HEK293 (cell line): ENCODE measurements around the gene AGRN.

Source experiments
- BCL11B ChIP-seq: fragments of 450-650 bp; formaldehyde crosslinking; IDR thresholded peaks from 2 replicates; pipeline ENCODE4 v1.5.1; 2016; ENCODE audit warnings: low read depth, missing biosample characterization, missing genetic modification characterization
- GFI1B ChIP-seq: fragments of 450-650 bp; formaldehyde crosslinking; IDR thresholded peaks from 2 replicates; pipeline ENCODE4 v1.5.1; 2016; ENCODE audit warnings: missing biosample characterization, missing genetic modification characterization
- GLIS2 ChIP-seq: fragments of 450-650 bp; formaldehyde crosslinking; IDR thresholded peaks from 2 replicates; pipeline ENCODE4 v1.5.1; 2016; ENCODE audit warnings: missing biosample characterization, missing genetic modification characterization
- HOXA7 ChIP-seq: sonication (generic); formaldehyde crosslinking; IDR thresholded peaks from 2 replicates; pipeline ENCODE4 v1.8.1; 2022; ENCODE audit warnings: missing genetic modification reagents, borderline replicate concordance
- OVOL3 ChIP-seq: fragments of 450-650 bp; formaldehyde crosslinking; IDR thresholded peaks from 2 replicates; pipeline ENCODE4 v1.5.1; 2016; ENCODE audit warnings: missing biosample characterization, missing genetic modification characterization
- PBX3 ChIP-seq: sonication (generic); formaldehyde crosslinking; IDR thresholded peaks from 2 replicates; pipeline ENCODE4 v1.8.1; 2022; ENCODE audit warnings: mild to moderate bottlenecking, moderate library complexity, missing genetic modification reagents
- SP7 ChIP-seq: fragments of 450-650 bp; formaldehyde crosslinking; IDR thresholded peaks from 2 replicates; pipeline ENCODE4 v1.5.1; 2016; ENCODE audit warnings: missing biosample characterization, missing genetic modification characterization
- ZBTB26 ChIP-seq: fragments of 450-650 bp; formaldehyde crosslinking; optimal IDR thresholded peaks from 2 replicates; pipeline ENCODE3; 2016; ENCODE audit warnings: missing biosample characterization, mild to moderate bottlenecking, missing genetic modification characterization
- ZBTB8A ChIP-seq: fragments of 450-650 bp; formaldehyde crosslinking; IDR thresholded peaks from 2 replicates; pipeline ENCODE4 v1.5.1; 2016; ENCODE audit warnings: missing biosample characterization, missing genetic modification characterization
- ZNF114 ChIP-seq: fragments of 450-650 bp; formaldehyde crosslinking; IDR thresholded peaks from 2 replicates; pipeline ENCODE4 v1.5.0; 2017; ENCODE audit warnings: missing biosample characterization, missing genetic modification characterization
- ZNF146 ChIP-seq: fragments of 450-650 bp; formaldehyde crosslinking; IDR thresholded peaks from 2 replicates; pipeline ENCODE4 v1.5.1; 2016; ENCODE audit warnings: missing biosample characterization, missing genetic modification characterization
- ZNF157 ChIP-seq: fragments of 450-650 bp; formaldehyde crosslinking; IDR thresholded peaks from 2 replicates; pipeline ENCODE4 v1.5.1; 2016; ENCODE audit warnings: missing biosample characterization, missing genetic modification characterization
- ZNF175 ChIP-seq: fragments of 450-650 bp; formaldehyde crosslinking; IDR thresholded peaks from 2 replicates; pipeline ENCODE4 v1.5.1; 2016; ENCODE audit warnings: missing biosample characterization, missing genetic modification characterization
- ZNF335 ChIP-seq: fragments of 450-650 bp; formaldehyde crosslinking; conservative IDR thresholded peaks from 2 replicates; pipeline ENCODE4 v1.5.1; 2016; ENCODE audit warnings: missing biosample characterization, missing genetic modification characterization
- ZNF416 ChIP-seq: fragments of 450-650 bp; formaldehyde crosslinking; IDR thresholded peaks from 2 replicates; pipeline ENCODE4 v1.5.1; 2016; ENCODE audit warnings: missing biosample characterization, missing genetic modification characterization
- ZNF433 ChIP-seq: fragments of 450-650 bp; formaldehyde crosslinking; IDR thresholded peaks from 2 replicates; pipeline ENCODE4 v1.5.1; 2016; ENCODE audit warnings: missing biosample characterization, missing genetic modification characterization, low read depth
- ZNF473 ChIP-seq: fragments of 450-650 bp; formaldehyde crosslinking; IDR thresholded peaks from 2 replicates; pipeline ENCODE4 v1.5.1; 2017; ENCODE audit warnings: missing biosample characterization, missing genetic modification characterization
- ZNF510 ChIP-seq: fragments of 450-650 bp; formaldehyde crosslinking; IDR thresholded peaks from 2 replicates; pipeline ENCODE4 v1.5.1; 2018; ENCODE audit warnings: mild to moderate bottlenecking, missing genetic modification characterization, missing biosample characterization; ENCODE audit not compliant: insufficient replicate concordance
- ZNF530 ChIP-seq: fragments of 450-650 bp; formaldehyde crosslinking; IDR thresholded peaks from 2 replicates; pipeline ENCODE4 v1.5.1; 2016; ENCODE audit warnings: low read depth, missing biosample characterization, missing genetic modification characterization
- ZNF544 ChIP-seq: fragments of 450-650 bp; formaldehyde crosslinking; IDR thresholded peaks from 2 replicates; pipeline ENCODE4 v1.5.0; 2017; ENCODE audit warnings: missing biosample characterization, missing genetic modification characterization
- ZNF561 ChIP-seq: fragments of 450-650 bp; IDR thresholded peaks from 2 replicates; pipeline ENCODE4 v1.5.1; 2018; ENCODE audit warnings: missing biosample characterization, missing genetic modification characterization, borderline replicate concordance
- ZNF580 ChIP-seq: fragments of 450-650 bp; formaldehyde crosslinking; IDR thresholded peaks from 2 replicates; pipeline ENCODE4 v1.5.1; 2016; ENCODE audit warnings: missing biosample characterization, missing genetic modification characterization
- ZNF596 ChIP-seq: fragments of 450-650 bp; IDR thresholded peaks from 2 replicates; pipeline ENCODE4 v1.5.0; 2018; ENCODE audit warnings: missing biosample characterization, mild to moderate bottlenecking, missing genetic modification characterization, moderate library complexity
- ZNF654 ChIP-seq: fragments of 450-650 bp; formaldehyde crosslinking; IDR thresholded peaks from 2 replicates; pipeline ENCODE4 v1.5.1; 2016; ENCODE audit warnings: low read depth, missing biosample characterization, missing genetic modification characterization
- ZNF670 ChIP-seq: fragments of 450-650 bp; formaldehyde crosslinking; IDR thresholded peaks from 2 replicates; pipeline ENCODE4 v1.5.1; 2016; ENCODE audit warnings: missing biosample characterization, missing genetic modification characterization, low read depth
- ZNF768 ChIP-seq: fragments of 450-650 bp; formaldehyde crosslinking; IDR thresholded peaks from 2 replicates; pipeline ENCODE4 v1.5.1; 2018; ENCODE audit warnings: missing biosample characterization, mild to moderate bottlenecking, missing genetic modification characterization
- ZNF837 ChIP-seq: fragments of 450-650 bp; formaldehyde crosslinking; IDR thresholded peaks from 2 replicates; pipeline ENCODE4 v1.5.1; 2016; ENCODE audit warnings: missing biosample characterization, missing genetic modification characterization
- ZNF843 ChIP-seq: fragments of 450-650 bp; formaldehyde crosslinking; IDR thresholded peaks from 2 replicates; pipeline ENCODE4 v1.5.1; 2016; ENCODE audit warnings: missing biosample characterization, missing genetic modification characterization
- ZSCAN5A ChIP-seq: fragments of 450-650 bp; formaldehyde crosslinking; IDR thresholded peaks from 2 replicates; pipeline ENCODE4 v1.5.1; 2016; ENCODE audit warnings: missing biosample characterization, missing genetic modification characterization
- TF ChIP-seq, protein P1 (sequence below): fragments of 450-650 bp; formaldehyde crosslinking; IDR thresholded peaks from 2 replicates; pipeline ENCODE4 v1.5.1; 2017; ENCODE audit warnings: missing biosample characterization, missing genetic modification characterization
- TF ChIP-seq, protein P2 (sequence below): fragments of 450-650 bp; formaldehyde crosslinking; IDR thresholded peaks from 2 replicates; pipeline ENCODE4 v1.5.1; 2016; ENCODE audit warnings: missing biosample characterization, missing genetic modification characterization

The AGRN gene

GRCh38 chr1:997993-998744, 21.8 kb upstream of the AGRN start (continued):
- TF ChIP-seq, protein P1, sequence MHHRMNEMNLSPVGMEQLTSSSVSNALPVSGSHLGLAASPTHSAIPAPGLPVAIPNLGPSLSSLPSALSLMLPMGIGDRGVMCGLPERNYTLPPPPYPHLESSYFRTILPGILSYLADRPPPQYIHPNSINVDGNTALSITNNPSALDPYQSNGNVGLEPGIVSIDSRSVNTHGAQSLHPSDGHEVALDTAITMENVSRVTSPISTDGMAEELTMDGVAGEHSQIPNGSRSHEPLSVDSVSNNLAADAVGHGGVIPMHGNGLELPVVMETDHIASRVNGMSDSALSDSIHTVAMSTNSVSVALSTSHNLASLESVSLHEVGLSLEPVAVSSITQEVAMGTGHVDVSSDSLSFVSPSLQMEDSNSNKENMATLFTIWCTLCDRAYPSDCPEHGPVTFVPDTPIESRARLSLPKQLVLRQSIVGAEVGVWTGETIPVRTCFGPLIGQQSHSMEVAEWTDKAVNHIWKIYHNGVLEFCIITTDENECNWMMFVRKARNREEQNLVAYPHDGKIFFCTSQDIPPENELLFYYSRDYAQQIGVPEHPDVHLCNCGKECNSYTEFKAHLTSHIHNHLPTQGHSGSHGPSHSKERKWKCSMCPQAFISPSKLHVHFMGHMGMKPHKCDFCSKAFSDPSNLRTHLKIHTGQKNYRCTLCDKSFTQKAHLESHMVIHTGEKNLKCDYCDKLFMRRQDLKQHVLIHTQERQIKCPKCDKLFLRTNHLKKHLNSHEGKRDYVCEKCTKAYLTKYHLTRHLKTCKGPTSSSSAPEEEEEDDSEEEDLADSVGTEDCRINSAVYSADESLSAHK: 0 out of 2 replicates have a peak, but pooled peaks have one; percentile 1
- TF ChIP-seq ZNF175 (tag by site-specific recombination) (no peak), ZNF530 (tag by site-specific recombination) (no peak), ZNF114 (no peak), BCL11B (tag by site-specific recombination) (peak; percentile 18; the same call in 1 of the 2 replicates), ZNF837 (tag by site-specific recombination) (peak; percentile 13; the same call in 1 of the 2 replicates), OVOL3 (tag by site-specific recombination) (peak; percentile 6; the same call in 1 of the 2 replicates), ZNF596 (no peak), ZNF670 (no peak), GLIS2 (tag by site-specific recombination) (peak; percentile 85), ZNF843 (tag by site-specific recombination) (0 out of 2 replicates have a peak, but pooled peaks have one; percentile 17), ZNF473 (tag by site-specific recombination) (no peak), ZSCAN5A (tag by site-specific recombination) (0 out of 2 replicates have a peak, but pooled peaks have one; percentile 17), ZBTB8A (tag by site-specific recombination) (peak; percentile 94), ZNF580 (tag by site-specific recombination) (no peak), ZNF561 (peak; percentile 65; the same call in 1 of the 2 replicates), ZNF544 (tag by site-specific recombination) (no peak), ZNF433 (tag by site-specific recombination) (no peak), HOXA7 (CRISPR knock-in tag) (no peak), ZNF146 (peak; percentile 14; the same call in 1 of the 2 replicates), ZBTB26 (tag by site-specific recombination) (peak; percentile 89), GFI1B (tag by site-specific recombination) (no peak), ZNF654 (no peak), ZNF768 (tag by site-specific recombination) (peak; percentile 11; the same call in 1 of the 2 replicates), PBX3 (peak; percentile 66; the same call in 1 of the 2 replicates), ZNF157 (tag by site-specific recombination) (no peak), ZNF335 (tag by site-specific recombination) (no peak), ZNF510 (no peak), SP7 (tag by site-specific recombination) (peak; percentile 74; the same call in 1 of the 2 replicates), ZNF416 (tag by site-specific recombination) (no peak)
- TF ChIP-seq, protein P2, sequence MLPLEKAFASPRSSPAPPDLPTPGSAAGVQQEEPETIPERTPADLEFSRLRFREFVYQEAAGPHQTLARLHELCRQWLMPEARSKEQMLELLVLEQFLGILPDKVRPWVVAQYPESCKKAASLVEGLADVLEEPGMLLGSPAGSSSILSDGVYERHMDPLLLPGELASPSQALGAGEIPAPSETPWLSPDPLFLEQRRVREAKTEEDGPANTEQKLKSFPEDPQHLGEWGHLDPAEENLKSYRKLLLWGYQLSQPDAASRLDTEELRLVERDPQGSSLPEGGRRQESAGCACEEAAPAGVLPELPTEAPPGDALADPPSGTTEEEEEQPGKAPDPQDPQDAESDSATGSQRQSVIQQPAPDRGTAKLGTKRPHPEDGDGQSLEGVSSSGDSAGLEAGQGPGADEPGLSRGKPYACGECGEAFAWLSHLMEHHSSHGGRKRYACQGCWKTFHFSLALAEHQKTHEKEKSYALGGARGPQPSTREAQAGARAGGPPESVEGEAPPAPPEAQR (tag by site-specific recombination): no peak
